ENCODE measurements around the gene BRWD1.

DNA sequence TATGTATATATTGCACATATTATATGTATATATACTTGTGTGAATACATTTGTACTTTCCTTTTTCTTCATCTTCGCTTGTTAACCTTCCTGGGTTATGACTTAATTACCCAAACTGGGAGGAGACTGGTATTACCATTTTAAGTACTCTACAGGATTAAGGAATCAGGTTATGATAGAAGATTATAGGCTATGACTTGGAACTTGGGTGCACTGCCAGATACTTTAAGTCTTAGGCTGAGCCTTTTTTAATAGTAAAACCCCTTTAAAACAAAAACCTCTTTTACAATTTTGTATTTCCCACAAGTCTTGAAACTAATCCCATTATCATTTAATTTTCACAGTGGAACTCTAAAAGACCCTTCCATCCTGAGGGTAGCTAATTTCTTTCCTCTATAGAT is 6.0 kb downstream of the BRWD1 start:
- TF ChIP-seq, protein P1, sequence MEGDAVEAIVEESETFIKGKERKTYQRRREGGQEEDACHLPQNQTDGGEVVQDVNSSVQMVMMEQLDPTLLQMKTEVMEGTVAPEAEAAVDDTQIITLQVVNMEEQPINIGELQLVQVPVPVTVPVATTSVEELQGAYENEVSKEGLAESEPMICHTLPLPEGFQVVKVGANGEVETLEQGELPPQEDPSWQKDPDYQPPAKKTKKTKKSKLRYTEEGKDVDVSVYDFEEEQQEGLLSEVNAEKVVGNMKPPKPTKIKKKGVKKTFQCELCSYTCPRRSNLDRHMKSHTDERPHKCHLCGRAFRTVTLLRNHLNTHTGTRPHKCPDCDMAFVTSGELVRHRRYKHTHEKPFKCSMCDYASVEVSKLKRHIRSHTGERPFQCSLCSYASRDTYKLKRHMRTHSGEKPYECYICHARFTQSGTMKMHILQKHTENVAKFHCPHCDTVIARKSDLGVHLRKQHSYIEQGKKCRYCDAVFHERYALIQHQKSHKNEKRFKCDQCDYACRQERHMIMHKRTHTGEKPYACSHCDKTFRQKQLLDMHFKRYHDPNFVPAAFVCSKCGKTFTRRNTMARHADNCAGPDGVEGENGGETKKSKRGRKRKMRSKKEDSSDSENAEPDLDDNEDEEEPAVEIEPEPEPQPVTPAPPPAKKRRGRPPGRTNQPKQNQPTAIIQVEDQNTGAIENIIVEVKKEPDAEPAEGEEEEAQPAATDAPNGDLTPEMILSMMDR (IDR thresholded peaks at IDR 0.05) = no peak
- TF ChIP-seq POLR2A (IDR thresholded peaks at IDR 0.05) = no peak

All from vagina (tissue), 2 donors.